ENCODE measurements around the gene KAZN. TPM values are rescaled to one million over a fixed set of nuclear protein-coding genes. Genes with fewer than 3 reads are reported as not detected.

KAZN gene
- total and polyA plus RNA-seq, 9 donors = 10.1 to 56.4 (median 27.9) TPM

GRCh38 chr1:14887764-14888350 is 289.4 kb downstream of the KAZN start:
- no peaks in the 10 kb centered on the region for H3K9me3 ChIP-seq
- no peak for DNase-seq
- intact Hi-C loops (cut with DNase I) = no loop called here
- WGBS, 3 donors = 77 to 79% (median 78%) methylated on average over 13 of the region's 13 CpGs
- H3K4me1 ChIP-seq (ENCODE audit: insufficient read depth) = no peaks in the 10 kb centered on the region
- H3K4me3 ChIP-seq = no peak overlapping the region
- no peaks in the 10 kb centered on the region for H3K27me3 ChIP-seq
- H3K36me3 ChIP-seq = no peaks in the 10 kb centered on the region
- TF ChIP-seq EP300 (IDR thresholded peaks at IDR 0.05) (no peak), CTCF (IDR thresholded peaks at IDR 0.05) (no peak), POLR2A (IDR thresholded peaks at IDR 0.05) (no peak)
- no peak overlapping the region for H3K27ac ChIP-seq

- Histone ChIP-seq H3K27ac (no peak overlapping the region), H3K27me3 (no peaks in the 10 kb centered on the region), H3K4me3 (no peak overlapping the region), H3K36me3 (no peaks in the 10 kb centered on the region), H3K9me3 (no peaks in the 10 kb centered on the region), H3K4me1 (ENCODE audit: insufficient read depth) (no peaks in the 10 kb centered on the region)
- TF ChIP-seq EP300 (IDR thresholded peaks at IDR 0.05) = no peak
- TF ChIP-seq CTCF (IDR thresholded peaks at IDR 0.05) = no peak
- no peak for TF ChIP-seq POLR2A (IDR thresholded peaks at IDR 0.05)
- intact Hi-C loops (cut with DNase I) = no loop called here
- WGBS, 3 donors = 81 to 85% (median 83%) methylated on average over 10 of the region's 10 CpGs
- no peak for DNase-seq
Measured at GRCh38 chr1:14888374-14888773, 289.9 kb downstream of the KAZN start.

GRCh38 chr1:14889825-14890440 is 291.4 kb downstream of the KAZN start:
- no peaks in the 10 kb centered on the region for H3K27me3 ChIP-seq
- no peaks in the 10 kb centered on the region for H3K4me1 ChIP-seq (ENCODE audit: insufficient read depth)
- intact Hi-C loops (cut with DNase I) = no loop called here
- WGBS, 3 donors = 81 to 83% (median 82%) methylated on average over 13 of the region's 13 CpGs
- TF ChIP-seq CTCF (IDR thresholded peaks at IDR 0.05) = no peak
- no peak for DNase-seq
- H3K27ac ChIP-seq = no peak overlapping the region
- no peak overlapping the region for H3K4me3 ChIP-seq
- H3K9me3 ChIP-seq = no peaks in the 10 kb centered on the region
- H3K36me3 ChIP-seq = no peaks in the 10 kb centered on the region

GRCh38 chr1:14891991-14892390 is 293.5 kb downstream of the KAZN start:
- intact Hi-C loops (cut with DNase I) = no loop called here
- 85 to 92% (median 89%) methylated on average over 4 of the region's 4 CpGs for WGBS, 3 donors
- no peaks in the 10 kb centered on the region for H3K27me3 ChIP-seq
- no peak for DNase-seq
- no peak for TF ChIP-seq POLR2A (IDR thresholded peaks at IDR 0.05)
- TF ChIP-seq CTCF (IDR thresholded peaks at IDR 0.05) = no peak
- H3K4me3 ChIP-seq = no peak overlapping the region
- H3K36me3 ChIP-seq = no peaks in the 10 kb centered on the region
- no peaks in the 10 kb centered on the region for H3K9me3 ChIP-seq
- H3K4me1 ChIP-seq (ENCODE audit: insufficient read depth) = no peaks in the 10 kb centered on the region
- H3K27ac ChIP-seq = no peak overlapping the region
